Uterus (tissue), 2 donors: Measurements from ENCODE around the gene LYZL4.

ENCODE experiments used
- POLR2A ChIP-seq, 2 donors: fragments of 450-650 bp; IDR thresholded peaks; one replicate each; pipeline ENCODE4 v1.6.1; 2016; ENCODE audit warnings: antibody characterized with exemption in 2 of 2, mild to moderate bottlenecking in 1 of 2, moderate library complexity in 1 of 2
- TF ChIP-seq, protein P1 (sequence below), 4 experiments: fragments of 200-600 bp in 2 of 4; fragments of 450-650 bp in 2 of 4; sonication (generic) in 2 of 4; IDR thresholded peaks; one replicate each; pipeline ENCODE4 v1.5.1; 2016 to 2019; ENCODE audit warnings: antibody characterized with exemption in 4 of 4, mild to moderate bottlenecking in 2 of 4, moderate library complexity in 1 of 4

DNA sequence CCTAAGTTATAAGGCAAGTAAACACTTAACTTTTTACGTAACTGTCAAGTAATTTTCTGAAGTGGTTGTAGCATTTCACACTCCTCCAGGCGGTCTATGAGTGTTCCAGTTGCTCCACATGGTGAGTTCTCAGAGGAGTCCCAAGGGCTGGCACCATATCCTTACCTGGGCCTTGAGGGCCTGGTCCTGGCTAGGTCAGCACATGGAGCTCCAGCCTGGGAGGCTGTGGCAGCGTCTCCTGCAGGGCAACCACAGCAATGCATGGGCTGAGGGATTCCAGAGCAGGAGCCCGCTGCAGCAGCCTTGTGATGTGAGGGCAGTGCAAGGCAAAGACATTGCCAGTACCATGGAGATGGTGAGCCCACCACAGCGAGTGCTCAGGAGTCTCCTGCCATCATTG lies 32.2 kb upstream of the LYZL4 start:
- TF ChIP-seq POLR2A (IDR thresholded peaks at IDR 0.05): no peak
- TF ChIP-seq, protein P1, sequence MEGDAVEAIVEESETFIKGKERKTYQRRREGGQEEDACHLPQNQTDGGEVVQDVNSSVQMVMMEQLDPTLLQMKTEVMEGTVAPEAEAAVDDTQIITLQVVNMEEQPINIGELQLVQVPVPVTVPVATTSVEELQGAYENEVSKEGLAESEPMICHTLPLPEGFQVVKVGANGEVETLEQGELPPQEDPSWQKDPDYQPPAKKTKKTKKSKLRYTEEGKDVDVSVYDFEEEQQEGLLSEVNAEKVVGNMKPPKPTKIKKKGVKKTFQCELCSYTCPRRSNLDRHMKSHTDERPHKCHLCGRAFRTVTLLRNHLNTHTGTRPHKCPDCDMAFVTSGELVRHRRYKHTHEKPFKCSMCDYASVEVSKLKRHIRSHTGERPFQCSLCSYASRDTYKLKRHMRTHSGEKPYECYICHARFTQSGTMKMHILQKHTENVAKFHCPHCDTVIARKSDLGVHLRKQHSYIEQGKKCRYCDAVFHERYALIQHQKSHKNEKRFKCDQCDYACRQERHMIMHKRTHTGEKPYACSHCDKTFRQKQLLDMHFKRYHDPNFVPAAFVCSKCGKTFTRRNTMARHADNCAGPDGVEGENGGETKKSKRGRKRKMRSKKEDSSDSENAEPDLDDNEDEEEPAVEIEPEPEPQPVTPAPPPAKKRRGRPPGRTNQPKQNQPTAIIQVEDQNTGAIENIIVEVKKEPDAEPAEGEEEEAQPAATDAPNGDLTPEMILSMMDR (IDR thresholded peaks at IDR 0.05): no peak
